ENCODE measurements around the gene BCL3.
"Not testable (repeated sequence)": the region's sequence is repeated elsewhere in the genome, so short reads cannot be mapped to it uniquely, and the experiment has no call there.

BCL3 gene

DNA sequence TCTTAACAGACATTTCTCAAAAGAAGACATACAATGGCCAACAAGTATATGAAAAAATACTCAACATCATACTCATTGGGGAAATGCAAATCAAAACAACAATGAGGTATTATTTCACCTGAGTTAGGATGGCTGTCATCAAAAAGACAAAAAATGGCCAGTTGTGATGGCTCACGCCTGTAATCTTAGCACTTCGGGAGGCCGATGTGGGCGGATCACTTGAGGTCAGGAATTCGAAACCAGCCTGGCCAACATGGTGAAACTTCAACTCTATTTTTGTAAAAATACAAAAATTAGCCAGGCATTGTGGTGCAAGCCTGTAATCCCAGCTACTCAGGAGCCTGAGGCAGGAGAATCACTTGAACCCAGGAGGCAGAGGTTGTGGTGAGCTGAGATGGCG, 27.6 kb upstream of the BCL3 start:
- no peak for DNase-seq

DNA sequence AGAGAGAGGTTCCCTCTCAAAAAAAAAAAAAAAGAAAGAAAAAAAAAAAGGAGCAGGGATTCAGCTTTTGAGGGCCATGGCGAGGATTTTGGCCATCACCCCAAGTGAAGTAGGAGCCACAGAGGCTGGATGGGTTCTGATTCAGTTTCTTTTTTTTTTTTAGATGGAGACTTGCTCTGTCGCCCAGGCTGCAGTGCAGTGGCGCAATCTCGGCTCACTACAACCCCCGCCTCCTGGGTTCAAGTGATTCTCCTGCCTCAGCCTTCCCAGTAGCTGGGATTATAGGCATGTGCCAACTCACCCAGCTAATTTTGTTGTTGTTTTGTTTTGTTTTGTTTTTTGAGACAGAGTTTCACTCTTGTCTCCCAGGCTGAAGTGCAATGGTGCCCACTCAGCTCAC, 27.1 kb upstream of the BCL3 start:
- not testable (repeated sequence) for DNase-seq

DNA sequence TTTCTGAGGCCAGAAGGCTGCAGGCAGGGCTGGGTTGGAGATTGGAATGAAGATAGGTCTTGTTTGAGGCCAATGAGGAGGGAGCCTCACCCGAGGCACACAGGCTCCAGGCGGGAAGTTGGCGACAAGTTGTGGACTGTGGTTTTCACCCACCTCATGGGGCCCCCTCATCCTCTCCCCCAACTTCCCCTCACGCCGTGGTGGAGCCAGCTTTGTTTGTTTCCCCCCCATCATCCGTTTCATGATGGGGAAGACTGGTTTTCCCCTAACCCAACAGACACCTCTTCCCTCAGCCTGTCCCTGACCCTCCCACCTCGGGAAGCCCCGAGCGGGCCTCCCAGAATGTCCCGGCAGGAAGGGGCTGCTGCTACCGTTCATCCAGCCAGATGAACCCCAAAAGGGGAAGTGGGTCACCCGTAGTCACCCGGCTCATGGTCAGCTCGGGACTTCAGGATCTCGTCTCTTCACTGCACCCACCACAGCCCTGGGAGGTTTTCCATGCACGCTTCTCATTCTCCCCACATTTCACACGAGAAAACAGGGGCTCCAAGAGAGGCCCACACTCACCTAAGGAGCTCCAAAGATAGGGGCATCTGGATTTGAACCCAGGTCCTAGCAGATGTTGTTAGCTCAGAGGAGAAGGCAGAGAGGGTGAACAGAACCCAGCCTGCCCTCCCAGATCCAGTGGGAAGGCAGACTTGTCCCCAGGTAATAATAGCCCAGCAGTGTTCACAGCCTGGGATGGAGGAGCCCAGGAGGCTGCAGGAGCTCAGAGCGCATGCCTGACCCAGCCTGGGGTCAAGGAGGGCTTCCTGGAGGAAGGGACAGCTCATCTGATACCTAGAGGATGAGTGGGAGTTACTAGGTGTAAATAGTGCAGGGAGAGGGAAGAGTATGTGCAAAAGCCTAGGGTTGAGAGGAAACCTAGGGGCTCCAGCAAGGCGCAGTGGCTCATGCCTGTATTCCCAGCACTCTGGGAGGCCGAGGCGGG, 26.1 kb upstream of the BCL3 start:
- DNase-seq, result peak in 2 of 56 donors; percentile 6 to 13

DNA sequence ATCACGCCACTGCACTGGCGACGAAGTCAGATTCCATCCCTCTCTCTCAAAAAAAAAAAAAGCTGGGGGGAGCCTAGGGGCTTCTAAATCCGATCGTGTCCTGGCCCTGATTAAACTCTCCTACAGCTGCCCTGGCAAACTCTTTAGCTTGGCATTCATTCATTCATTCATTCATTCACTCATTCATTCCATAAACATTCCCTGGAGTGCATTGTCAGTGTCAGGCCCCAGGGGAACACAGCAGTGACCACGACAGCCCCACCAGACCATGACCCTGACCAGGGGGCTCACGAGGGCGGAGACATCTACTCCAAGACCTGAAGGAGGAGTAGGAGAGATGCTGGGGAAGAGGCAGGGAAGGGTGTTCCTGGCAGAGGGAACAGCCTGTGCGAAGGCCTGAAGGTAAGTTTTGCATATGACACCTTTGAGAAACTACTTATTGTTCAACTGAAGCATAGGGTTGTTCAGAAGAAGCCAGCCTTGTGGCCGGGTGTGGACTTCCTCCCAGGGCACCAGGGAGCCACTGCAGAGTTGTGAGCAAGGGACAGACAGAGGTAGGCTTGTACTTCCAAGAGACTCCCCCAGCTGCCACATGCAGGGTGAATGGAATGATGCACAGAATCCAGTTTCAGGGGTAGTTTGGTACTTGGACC, 25.1 kb upstream of the BCL3 start:
- DNase-seq, result no peak

DNA sequence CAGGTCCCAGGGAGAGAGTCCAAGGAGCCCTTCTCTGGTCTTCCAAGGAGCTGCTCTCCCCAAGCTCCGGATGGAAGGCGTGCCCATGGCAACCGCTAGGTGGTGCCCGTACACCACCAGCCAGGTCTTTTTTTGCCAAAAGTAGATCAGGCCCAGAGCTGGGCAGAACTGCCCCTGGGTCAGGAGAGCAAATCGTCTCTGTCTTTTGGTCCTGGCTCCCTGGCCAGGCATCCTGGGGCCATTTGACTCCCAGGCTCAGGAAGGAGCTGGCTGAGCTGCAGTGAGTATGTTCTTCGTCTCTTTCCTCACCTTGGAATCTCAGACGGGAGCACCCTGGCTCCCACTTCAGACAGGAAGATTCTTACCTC, 24.6 kb upstream of the BCL3 start:
- DNase-seq, result peak in 50 of 56 donors; percentile 4 to 78 (median 44)

DNA sequence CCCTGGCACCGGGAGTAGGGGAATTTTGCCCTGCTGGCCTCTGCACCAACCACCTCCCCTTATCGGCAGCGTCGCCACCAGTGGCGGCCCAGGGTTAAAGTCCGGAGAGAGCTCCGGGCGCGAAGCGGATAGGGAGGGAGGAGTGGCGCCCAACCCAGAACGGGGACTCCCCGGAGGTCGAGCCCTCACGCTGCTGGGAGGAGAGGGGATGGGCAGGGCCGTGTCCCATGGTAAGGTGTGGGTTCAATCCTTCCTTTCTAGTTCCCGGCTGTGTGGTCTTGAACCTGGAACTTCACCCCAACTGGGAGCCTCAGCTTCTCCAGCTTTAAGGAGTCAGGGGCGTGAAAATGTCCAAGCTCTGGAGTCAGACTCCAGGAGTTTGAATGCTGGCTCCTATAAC, 23.3 kb upstream of the BCL3 start:
- no peak for DNase-seq

DNA sequence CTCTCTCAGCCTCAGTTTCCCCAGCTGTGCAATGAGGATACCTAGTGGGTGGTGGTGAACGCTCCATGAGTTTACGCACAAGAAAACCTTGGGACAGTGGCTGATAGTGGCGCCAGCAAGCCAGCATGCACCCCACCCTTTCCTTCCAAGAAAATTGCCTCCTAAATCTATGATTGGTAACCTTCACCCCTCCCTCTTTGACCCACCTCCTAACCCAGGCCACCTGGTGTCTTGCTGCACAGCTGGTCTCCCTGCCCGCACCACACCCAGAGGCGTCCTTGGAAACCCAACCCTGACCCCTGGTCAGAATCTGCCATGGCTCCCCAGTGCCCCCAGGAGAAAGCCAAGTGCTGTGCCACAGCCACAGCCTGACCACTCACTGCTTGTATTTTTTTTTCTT, 22.8 kb upstream of the BCL3 start:
- no peak for DNase-seq

DNA sequence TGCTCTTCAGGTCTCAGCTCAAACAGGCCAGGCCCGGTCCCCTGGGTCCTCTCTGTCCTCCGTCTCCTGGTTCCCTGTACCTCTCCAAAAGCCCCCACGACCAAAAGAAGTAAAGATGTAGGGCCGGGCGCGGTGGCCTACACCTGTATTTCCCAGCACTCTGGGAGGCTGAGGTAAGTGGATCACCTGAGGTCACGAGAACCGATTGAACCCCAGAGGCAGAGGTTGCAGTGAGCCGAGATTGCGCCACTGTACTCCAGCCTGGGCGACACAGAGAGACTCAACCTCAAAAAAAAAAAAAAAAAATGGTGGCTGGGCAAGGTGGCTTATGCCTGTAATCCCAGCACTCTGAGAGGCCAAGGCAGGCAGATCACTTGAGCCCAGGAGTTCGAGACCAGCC, 22.0 kb upstream of the BCL3 start:
- DNase-seq, result no peak

DNA sequence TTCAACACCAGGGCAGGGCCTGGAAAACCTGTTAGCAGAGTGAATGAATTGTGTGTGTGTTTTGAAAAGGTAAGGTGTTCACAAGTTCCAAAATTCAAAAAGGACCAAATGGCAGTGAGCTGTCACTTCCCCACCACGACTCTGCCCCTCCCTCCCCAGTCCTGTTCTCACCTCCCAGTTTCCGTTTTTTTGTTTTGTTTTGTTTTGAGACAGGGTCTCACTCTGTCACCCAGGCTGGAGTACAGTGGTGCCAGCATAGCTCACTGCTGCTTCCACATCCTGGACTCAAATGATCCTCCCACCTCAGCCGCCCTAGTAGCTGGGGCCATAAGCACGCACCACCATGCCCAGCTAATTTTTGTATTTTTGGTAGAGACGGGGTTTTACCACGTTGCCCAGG, 20.3 kb upstream of the BCL3 start:
- DNase-seq, result no peak

DNA sequence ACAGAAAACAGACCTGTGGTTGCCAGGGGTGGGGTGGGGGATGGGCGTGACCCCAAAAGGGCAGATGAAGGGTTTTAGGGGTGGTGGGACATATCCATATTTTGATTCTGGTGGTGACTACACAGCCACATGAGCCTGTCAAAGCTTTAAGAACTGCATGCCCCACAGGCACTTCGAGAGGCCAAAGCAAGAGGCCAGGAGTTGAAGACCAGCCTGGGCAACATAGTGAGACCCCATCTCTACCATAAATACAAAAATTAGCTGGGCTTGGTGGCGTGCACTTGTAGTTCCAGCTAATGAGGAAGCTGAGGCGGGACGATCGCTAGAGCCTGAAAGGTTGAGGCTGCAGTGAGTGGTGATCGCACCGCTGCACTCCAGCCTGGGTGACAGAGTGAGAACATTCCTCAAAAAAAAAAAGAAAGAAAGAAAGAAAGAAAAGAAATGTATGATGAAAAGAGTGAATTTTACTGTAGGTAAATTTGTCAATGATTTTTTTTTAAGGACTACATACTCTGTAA, 18.9 kb upstream of the BCL3 start:
- no peak for DNase-seq

DNA sequence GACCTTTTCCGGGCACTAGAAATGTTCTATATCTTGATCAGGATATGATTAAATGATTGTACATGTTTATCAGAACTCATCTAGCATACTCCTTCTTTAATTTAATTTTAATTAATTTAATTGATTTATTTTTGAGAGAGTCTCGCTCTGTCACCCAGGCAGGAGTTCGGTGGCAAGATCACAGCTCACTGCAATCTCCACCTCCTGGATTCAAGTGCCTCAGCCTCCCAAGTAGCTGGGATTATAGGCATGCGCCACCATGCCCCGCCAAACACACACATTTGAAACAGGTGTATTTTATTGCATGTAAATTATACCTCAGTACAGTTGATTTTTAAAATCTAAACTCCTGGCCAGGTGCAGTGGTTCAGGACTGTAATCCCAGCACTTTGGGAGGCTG, 17.4 kb upstream of the BCL3 start:
- no peak for DNase-seq

DNA sequence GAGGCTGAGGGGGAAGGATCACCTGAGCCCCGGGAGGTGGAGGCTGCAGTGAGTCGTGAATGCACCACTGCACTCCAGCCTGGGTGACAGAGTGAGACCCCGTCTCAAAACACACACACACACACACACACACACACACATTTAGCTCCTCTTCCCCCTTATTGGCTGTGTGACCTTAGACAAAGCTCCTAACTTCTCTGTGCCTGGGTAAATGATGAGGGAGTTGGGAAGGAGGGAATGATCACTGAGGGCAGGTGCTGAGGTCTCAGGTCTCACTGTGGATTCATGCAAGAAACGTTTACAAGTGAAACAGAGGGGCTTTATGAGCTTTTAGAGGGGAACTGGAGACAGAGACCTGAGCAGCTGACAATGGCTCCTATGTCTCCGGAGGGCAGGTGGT, 16.9 kb upstream of the BCL3 start:
- DNase-seq, result no peak

DNA sequence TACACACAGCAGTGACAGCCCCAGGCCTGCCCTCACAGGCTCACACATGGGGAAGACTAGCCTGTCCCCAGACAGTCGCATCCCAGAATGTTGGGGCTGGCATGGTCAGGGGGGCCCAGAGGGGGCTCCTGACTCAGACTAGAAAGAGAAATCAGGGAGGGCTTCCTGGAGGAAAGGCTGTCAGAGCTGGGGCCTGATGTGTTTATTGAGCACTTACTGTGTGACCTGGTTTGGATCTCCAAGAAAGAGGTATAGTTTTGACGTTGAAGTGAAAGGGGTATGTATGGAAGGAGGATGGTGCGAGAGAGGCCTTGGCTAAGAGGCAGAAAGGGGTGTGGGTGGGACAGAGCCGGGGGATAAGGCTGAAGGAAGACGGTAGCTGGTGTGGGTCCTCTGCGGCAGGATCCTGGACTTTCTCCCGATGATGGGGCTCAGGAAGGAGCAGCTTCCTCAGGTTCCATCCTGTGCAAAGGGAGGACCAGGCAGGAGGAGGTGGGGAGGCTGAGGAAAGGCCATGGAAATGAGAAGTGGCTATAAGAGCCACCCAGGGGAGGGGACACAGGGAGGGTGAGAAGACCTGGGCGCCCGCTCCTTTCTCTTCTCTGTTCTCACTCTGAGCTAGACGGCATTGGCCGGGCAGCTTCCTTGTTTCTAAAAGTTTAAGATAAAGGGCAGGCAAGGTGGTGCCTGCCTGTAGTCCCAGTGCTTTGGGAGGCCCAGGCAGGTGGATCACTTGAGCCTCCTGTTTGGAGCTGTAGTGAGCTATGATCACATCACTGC, 16.1 kb upstream of the BCL3 start:
- DNase-seq, result no peak

DNA sequence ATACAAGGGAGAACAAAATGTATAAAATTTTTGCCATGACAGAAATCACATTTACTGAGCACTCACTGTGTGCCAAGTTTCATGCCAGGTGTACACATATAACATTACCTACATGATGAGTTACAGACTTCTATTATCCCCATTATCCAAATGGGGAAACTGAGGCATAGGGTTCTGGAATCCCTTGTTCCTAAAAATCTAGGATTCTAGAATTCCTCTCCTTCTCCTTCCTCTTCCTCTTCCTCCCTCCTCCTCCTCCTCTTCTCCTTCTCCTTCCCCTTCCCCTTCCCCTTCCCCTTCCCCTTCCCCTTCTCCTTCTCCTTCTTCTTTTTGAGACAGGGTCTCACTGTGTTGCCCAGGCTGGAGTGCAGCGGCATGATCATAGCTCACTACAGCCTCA, 14.2 kb upstream of the BCL3 start:
- DNase-seq, result no peak

DNA sequence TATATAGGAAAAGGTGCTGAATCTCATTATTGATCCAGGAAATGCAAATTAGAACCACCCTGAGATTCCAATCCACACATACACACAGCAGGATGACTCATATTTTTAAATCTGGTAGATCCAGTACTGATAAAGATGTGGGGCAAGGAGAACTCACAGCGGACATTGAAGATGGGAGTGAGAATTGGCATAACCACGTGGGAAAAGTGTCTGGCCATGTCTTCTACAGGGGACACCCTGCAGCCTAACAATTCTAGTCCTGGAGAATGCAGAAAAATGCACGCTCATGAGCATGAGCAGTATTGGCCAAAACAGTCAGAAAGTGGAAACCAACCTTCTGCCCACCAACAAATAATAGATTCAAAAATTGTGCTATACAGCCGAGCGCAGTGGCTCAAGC, 13.5 kb upstream of the BCL3 start:
- no peak for DNase-seq

DNA sequence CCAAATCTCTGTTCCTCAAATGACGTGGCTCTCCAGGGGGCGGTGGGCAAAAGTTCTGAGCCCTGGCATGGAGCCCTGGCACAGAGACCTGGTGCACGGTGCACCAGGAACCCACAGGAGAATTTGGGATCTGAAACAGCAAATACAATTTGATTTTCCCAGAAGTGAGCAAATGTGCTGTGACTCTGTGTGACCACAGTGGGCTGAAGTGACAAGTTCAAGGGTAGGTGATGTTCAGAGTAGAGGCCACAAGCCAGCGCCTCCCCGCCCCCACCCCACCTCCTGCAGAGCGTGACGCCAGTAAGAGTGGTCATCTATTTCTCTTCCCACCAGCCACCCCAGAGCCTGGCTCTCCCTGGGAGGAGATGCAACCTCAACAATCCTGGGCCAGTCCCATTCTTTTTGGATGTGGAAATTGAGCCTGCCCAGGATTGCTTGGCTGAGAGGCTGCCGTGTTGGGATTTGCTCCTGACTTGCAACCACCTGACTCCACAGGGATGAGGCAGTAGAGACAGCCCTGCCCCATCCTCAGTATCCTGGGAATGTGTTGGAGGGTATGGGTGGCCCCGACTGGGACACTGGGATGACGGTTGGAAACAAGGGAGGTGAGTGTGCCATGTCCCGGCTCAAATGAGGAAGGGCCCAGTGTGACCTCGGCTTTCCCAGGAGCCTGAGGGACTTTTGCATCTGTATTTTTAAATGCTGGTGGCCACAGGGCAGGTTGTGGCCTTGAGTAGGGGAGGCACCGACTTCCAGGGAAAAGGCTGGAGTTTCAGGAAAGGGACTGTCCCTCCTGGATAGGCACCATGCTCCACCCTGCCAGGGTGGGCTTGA, 11.1 kb upstream of the BCL3 start:
- DNase-seq, result no peak

DNA sequence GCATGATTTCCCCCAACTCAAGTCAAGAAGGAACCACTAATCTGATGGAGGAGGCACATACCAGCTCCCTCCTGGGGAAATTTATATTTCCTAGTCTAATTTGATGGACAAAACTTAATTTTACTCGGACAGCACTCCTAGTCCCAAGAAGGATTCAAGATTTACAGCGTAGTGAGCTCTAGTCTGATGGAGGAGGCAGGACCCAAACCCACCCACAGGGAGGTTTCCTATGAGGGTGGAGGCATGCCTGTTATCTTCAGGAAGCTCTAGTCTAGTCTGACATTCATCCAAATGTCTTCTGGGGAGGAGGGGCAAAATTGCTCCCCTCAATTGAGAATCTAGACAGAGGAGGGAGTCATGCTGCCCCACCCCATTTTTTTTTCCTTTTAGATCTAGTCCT, 10.4 kb upstream of the BCL3 start:
- DNase-seq, result no peak

DNA sequence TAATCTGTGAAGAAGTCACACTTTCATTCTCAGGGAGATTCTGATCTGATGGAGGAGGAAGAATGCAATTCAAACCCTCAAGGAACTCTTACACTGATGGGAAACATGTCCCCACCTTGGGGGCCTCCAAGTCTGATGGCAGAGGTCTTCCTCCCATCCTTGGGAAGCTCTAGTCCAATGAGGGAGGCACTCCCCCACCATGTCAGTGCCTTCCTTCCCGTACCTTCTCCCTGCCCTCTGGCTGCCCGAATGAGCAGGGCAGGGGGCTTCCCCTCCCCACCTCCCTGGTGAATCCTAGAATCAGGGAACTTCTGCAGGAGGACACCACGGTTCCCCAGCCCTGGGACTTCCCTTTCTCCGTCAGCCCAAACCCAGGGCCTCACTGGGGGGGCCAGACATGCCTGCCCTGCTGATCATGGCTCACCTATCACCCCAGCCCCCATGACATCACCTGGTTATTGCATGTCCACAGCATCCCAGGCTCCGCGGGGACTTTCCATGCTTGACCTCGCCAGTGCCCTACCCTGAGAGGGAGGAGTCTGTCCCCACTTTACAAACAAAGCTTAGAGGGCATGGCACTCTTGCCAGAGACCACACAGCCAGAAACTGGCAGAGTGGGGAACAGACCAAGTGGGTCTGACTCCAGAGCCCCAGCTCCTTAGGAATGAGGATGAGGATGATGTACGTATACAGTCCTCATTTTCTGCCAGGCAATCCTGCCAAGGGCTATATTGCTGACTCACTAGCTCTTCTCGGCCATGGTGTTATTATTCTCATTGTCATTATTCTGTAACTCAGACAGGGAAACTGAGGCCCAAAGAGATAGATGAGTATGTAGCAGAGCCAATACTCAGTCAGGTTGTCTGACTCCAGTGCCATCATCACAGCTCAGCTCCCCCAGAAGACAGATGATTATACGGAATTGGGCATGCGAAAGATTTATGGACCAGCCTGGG, 9.6 kb upstream of the BCL3 start:
- DNase-seq, result peak in 1 of 56 donors; percentile 6

DNA sequence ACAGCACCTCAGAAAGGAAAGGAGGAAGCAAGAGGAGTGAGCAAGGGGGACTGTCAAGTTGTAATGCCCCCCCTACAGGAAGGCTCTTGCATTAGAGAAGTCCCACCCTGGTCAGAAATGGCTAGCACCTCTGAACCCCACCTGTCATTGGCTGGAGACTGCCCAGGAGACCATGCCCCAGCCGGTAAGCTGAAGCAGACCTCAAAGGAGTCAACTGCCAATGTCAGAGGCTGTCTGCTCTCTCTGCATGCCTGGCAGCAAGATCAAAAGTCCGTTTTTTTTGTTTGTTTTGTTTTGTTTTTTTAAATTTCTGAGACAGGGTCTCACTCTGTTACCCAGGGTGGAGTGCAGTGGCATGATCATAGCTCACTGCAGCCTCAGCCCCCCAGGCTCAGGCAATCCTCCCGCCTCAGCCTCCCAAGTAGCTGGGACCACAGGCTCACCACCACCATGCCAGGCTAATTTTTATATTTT, 8.1 kb upstream of the BCL3 start:
- DNase-seq, result no peak

All from nucleus accumbens (tissue), 56 donors.